HepG2 (cell line): ENCODE measurements around the gene IER5L. TPM values are rescaled to one million over a fixed set of nuclear protein-coding genes. Genes with fewer than 3 reads are reported as not detected.
A peak's percentile ranks its signal among the peaks of the same experiment; 100 is the strongest.

Source experiments
- ATF2 ChIP-seq: sonication (generic); formaldehyde crosslinking; IDR thresholded peaks from 2 replicates; pipeline ENCODE4 v1.4.0; 2020; ENCODE audit warnings: missing genetic modification reagents
- BATF2 ChIP-seq: sonication (generic); formaldehyde crosslinking; IDR thresholded peaks from 2 replicates; pipeline ENCODE4 v1.8.0; 2022; ENCODE audit warnings: mild to moderate bottlenecking, missing genetic modification reagents, moderate library complexity
- CBX5 ChIP-seq: sonication (generic); formaldehyde crosslinking; IDR thresholded peaks from 2 replicates; pipeline ENCODE4 v1.4.0; 2020; ENCODE audit warnings: missing genetic modification reagents, borderline replicate concordance
- CREB3 ChIP-seq: sonication (generic); formaldehyde crosslinking; IDR thresholded peaks from 2 replicates; pipeline ENCODE4 v1.5.0; 2020; ENCODE audit warnings: missing genetic modification reagents
- DR1 ChIP-seq: sonication (generic); formaldehyde crosslinking; IDR thresholded peaks from 2 replicates; pipeline ENCODE4 v1.8.0; 2021; ENCODE audit warnings: mild to moderate bottlenecking, missing genetic modification reagents, inconsistent platforms
- FOXK2 ChIP-seq: fragments of 450-650 bp; IDR thresholded peaks from 2 replicates; pipeline ENCODE4 v1.6.1; 2016
- GABPB1 ChIP-seq: IDR thresholded peaks from 2 replicates; pipeline ENCODE4 v1.6.1; 2016; ENCODE audit warnings: mild to moderate bottlenecking, missing genetic modification reagents, moderate library complexity, missing compliant biosample characterization
- KDM2A ChIP-seq: sonication (generic); formaldehyde crosslinking; IDR thresholded peaks from 2 replicates; pipeline ENCODE4 v1.4.0; 2020; ENCODE audit warnings: low read depth, missing genetic modification reagents, borderline replicate concordance
- NFATC3 ChIP-seq: sonication (generic); formaldehyde crosslinking; IDR thresholded peaks from 2 replicates; pipeline ENCODE4 v1.5.1; 2020; ENCODE audit warnings: mild to moderate bottlenecking, missing genetic modification reagents
- PTBP1 ChIP-seq: fragments of 200-400 bp; formaldehyde crosslinking; IDR thresholded peaks from 2 replicates; pipeline ENCODE4 v1.6.1; 2018; ENCODE audit warnings: low read length, low read depth; ENCODE audit not compliant: poor library complexity, severe bottlenecking
- RBAK ChIP-seq: sonication (generic); formaldehyde crosslinking; IDR thresholded peaks from 2 replicates; pipeline ENCODE4 v1.5.1; 2020; ENCODE audit warnings: mild to moderate bottlenecking, missing genetic modification reagents
- SMAD3 ChIP-seq: sonication (generic); formaldehyde crosslinking; IDR thresholded peaks from 2 replicates; pipeline ENCODE4 v1.4.0; 2020; ENCODE audit warnings: missing genetic modification reagents
- SMARCE1 ChIP-seq: fragments of 450-650 bp; IDR thresholded peaks from 2 replicates; pipeline ENCODE4 v1.6.1; 2017; ENCODE audit warnings: borderline replicate concordance
- SOX5 ChIP-seq: IDR thresholded peaks from 2 replicates; pipeline ENCODE4 v1.6.1; 2016; ENCODE audit warnings: borderline replicate concordance
- SSRP1 ChIP-seq: IDR thresholded peaks from 2 replicates; pipeline ENCODE4 v1.6.1; 2016; ENCODE audit warnings: control low read depth
- TAF1 ChIP-seq: sonication (generic); formaldehyde crosslinking; IDR thresholded peaks from 2 replicates; pipeline ENCODE4 v1.4.0; 2020; ENCODE audit warnings: missing genetic modification reagents
- ZBTB21 ChIP-seq: sonication (generic); formaldehyde crosslinking; IDR thresholded peaks from 2 replicates; pipeline ENCODE4 v1.4.0; 2020; ENCODE audit warnings: missing genetic modification reagents
- ZFP1 ChIP-seq: IDR thresholded peaks from 2 replicates; pipeline ENCODE4 v1.6.1; 2016
- ZNF20 ChIP-seq: sonication (generic); formaldehyde crosslinking; IDR thresholded peaks from 2 replicates; pipeline ENCODE4 v1.4.0; 2020; ENCODE audit warnings: mild to moderate bottlenecking, moderate library complexity, missing genetic modification reagents
- ZNF337 ChIP-seq: sonication (generic); formaldehyde crosslinking; IDR thresholded peaks from 2 replicates; pipeline ENCODE4 v1.5.1; 2020; ENCODE audit warnings: missing genetic modification reagents, low read depth, mild to moderate bottlenecking, borderline replicate concordance
- ZNF629 ChIP-seq: sonication (generic); formaldehyde crosslinking; conservative IDR thresholded peaks from 2 replicates; pipeline ENCODE4 v1.5.0; 2020; ENCODE audit warnings: missing genetic modification reagents
- polyA plus RNA-seq, 8 experiments: library from polyadenylated mRNA; depleted of rRNA in 3 of 8; stranded (reverse) in 7 of 8; unstranded in 1 of 8; fragments of >200 nt; fragmentation: Illumina TruSeq in 4 of 8; extraction: Trizol in 4 of 8; gene quantifications; 2 replicates each; pipeline versions ENCODE4 v1.2.1 to v1.2.3, GENCODE V29; 2011 to 2016; ENCODE audit warnings: low read depth in 4 of 8, missing spikeins in 1 of 8, mixed read lengths in 1 of 8; ENCODE audit not compliant: insufficient read depth in 1 of 8
- total RNA-seq, 5 experiments: library from RNA; depleted of rRNA; stranded (reverse); fragments of >200 nt; fragmentation: Illumina TruSeq; extraction: Trizol; gene quantifications; 2 replicates each; pipeline ENCODE4 v1.2.3, GENCODE V29; 2016; ENCODE audit warnings: low read depth in 1 of 5
- TF ChIP-seq, protein P1 (sequence below): sonication (generic); formaldehyde crosslinking; conservative IDR thresholded peaks from 2 replicates; pipeline ENCODE4 v1.4.0; 2020; ENCODE audit warnings: missing genetic modification reagents
- TF ChIP-seq, protein P2 (sequence below): sonication (generic); formaldehyde crosslinking; IDR thresholded peaks from 2 replicates; pipeline ENCODE4 v1.4.0; 2020; ENCODE audit warnings: missing genetic modification reagents, mild to moderate bottlenecking, borderline replicate concordance

IER5L gene
- total and polyA plus RNA-seq, 2 of the 13 experiments (the other 11 are each of a cell fraction or from before 2014, with no cell fraction given), result 1.8 to 3.3 TPM

DNA sequence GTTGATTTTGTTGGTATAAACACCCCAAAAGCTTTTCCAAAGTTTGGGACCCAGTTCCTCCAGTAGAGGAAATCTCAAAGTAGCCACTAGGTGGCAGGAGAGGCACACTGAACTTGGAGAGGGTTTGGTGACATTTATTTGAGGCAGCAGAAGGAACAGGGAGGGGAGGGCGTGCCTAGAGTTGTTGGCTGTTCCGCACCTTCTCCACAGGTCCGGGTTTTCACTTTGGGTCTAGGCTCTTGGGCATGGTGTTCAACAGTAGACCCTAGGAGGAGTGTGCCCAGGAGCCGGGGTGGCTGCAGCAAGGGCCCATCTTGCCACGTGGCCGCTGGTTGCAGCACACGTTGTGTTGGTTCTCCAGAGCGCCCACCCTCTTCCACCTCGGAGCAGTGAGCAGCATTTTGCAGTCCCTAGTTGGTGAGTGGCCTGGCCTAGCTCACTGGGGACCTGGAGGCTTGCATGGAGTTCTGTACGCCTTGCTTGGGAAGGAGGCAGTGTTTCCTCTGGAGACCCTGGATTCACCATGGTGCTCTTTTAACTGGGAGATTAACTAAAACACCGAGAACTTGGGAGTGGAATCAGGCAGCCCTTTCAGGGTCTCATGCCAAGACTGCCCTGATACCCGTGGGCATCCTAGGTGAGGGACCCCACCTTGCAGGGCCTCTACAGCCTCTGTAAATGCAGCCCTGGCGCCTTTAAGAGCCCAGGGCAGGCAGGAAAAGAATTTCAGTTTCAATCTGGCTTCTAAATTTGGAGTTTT, 38.6 kb downstream of the IER5L start (continued):
- TF ChIP-seq BATF2 (CRISPR knock-in tag) (no peak), ZNF337 (CRISPR knock-in tag) (no peak), PTBP1 (no peak), FOXK2 (no peak), RBAK (no peak), SMARCE1 (no peak), ZBTB21 (CRISPR knock-in tag) (no peak), ZNF20 (CRISPR knock-in tag) (no peak), TAF1 (CRISPR knock-in tag) (no peak), SMAD3 (CRISPR knock-in tag) (no peak; the same call in 1 of the 2 replicates), DR1 (CRISPR knock-in tag) (no peak), ATF2 (CRISPR knock-in tag) (no peak), GABPB1 (CRISPR knock-in tag) (no peak; the same call in 1 of the 2 replicates), CBX5 (no peak; the same call in 1 of the 2 replicates), CREB3 (CRISPR knock-in tag) (no peak), KDM2A (CRISPR knock-in tag) (peak; percentile 37; the same call in 1 of the 2 replicates), SSRP1 (CRISPR knock-in tag) (0 out of 2 replicates have a peak, but pooled peaks have one; percentile 15), SOX5 (CRISPR knock-in tag) (no peak), NFATC3 (CRISPR knock-in tag) (no peak), ZFP1 (CRISPR knock-in tag) (no peak), ZNF629 (CRISPR knock-in tag) (no peak)
- TF ChIP-seq, protein P1, sequence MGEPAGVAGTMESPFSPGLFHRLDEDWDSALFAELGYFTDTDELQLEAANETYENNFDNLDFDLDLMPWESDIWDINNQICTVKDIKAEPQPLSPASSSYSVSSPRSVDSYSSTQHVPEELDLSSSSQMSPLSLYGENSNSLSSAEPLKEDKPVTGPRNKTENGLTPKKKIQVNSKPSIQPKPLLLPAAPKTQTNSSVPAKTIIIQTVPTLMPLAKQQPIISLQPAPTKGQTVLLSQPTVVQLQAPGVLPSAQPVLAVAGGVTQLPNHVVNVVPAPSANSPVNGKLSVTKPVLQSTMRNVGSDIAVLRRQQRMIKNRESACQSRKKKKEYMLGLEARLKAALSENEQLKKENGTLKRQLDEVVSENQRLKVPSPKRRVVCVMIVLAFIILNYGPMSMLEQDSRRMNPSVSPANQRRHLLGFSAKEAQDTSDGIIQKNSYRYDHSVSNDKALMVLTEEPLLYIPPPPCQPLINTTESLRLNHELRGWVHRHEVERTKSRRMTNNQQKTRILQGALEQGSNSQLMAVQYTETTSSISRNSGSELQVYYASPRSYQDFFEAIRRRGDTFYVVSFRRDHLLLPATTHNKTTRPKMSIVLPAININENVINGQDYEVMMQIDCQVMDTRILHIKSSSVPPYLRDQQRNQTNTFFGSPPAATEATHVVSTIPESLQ (CRISPR knock-in tag), result no peak
- TF ChIP-seq, protein P2, sequence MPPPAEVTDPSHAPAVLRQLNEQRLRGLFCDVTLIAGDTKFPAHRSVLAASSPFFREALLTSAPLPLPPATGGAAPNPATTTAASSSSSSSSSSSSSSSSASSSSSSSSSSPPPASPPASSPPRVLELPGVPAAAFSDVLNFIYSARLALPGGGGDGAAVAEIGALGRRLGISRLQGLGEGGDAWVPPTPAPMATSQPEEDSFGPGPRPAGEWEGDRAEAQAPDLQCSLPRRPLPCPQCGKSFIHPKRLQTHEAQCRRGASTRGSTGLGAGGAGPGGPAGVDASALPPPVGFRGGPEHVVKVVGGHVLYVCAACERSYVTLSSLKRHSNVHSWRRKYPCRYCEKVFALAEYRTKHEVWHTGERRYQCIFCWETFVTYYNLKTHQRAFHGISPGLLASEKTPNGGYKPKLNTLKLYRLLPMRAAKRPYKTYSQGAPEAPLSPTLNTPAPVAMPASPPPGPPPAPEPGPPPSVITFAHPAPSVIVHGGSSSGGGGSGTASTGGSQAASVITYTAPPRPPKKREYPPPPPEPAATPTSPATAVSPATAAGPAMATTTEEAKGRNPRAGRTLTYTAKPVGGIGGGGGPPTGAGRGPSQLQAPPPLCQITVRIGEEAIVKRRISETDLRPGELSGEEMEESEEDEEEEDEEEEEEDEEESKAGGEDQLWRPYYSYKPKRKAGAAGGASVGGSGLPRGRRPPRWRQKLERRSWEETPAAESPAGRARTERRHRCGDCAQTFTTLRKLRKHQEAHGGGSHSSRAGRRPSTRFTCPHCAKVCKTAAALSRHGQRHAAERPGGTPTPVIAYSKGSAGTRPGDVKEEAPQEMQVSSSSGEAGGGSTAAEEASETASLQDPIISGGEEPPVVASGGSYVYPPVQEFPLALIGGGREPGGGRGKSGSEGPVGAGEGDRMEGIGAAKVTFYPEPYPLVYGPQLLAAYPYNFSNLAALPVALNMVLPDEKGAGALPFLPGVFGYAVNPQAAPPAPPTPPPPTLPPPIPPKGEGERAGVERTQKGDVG (CRISPR knock-in tag), result peak; percentile 85; the same call in 1 of the 2 replicates
